Effector memory CD8-positive, alpha-beta T cell (primary cell): Measurements from ENCODE around the gene P3H4.
"Not testable (repeated sequence)": the region's sequence is repeated elsewhere in the genome, so short reads cannot be mapped to it uniquely, and the experiment has no call there.

Source experiments
- ATAC-seq: fragments of 150-1000 bp; cut with Tn5 transposase; replicated peaks from 2 replicates; pipeline ENCODE4 v1.10.0; 2021; ENCODE audit warnings: mild to moderate bottlenecking, moderate library complexity
- DNase-seq, 3 experiments: peaks; one replicate each; pipeline ENCODE4 v3.0.0; 2021
- H3K27ac Mint-ChIP-seq, 2 donors: one replicate each; pipeline ENCODE4 v1.8.0; 2022; ENCODE audit warnings: mild to moderate bottlenecking in 2 of 2, mixed read lengths in 2 of 2, moderate library complexity in 2 of 2
- H3K27me3 Mint-ChIP-seq, 2 donors: one replicate each; pipeline ENCODE4 v1.8.0; 2022; ENCODE audit warnings: mixed read lengths in 2 of 2
- H3K36me3 Mint-ChIP-seq: one replicate; pipeline ENCODE4 v1.8.0; 2022; ENCODE audit warnings: mild to moderate bottlenecking, moderate library complexity, mixed read lengths; ENCODE audit not compliant: insufficient read depth
- H3K4me1 Mint-ChIP-seq, 2 donors: one replicate each; pipeline ENCODE4 v1.8.0; 2022; ENCODE audit warnings: low read depth in 2 of 2, mixed read lengths in 2 of 2
- H3K4me3 Mint-ChIP-seq, 2 donors: one replicate each; pipeline ENCODE4 v1.8.0; 2022; ENCODE audit warnings: mild to moderate bottlenecking in 2 of 2, mixed read lengths in 2 of 2, moderate library complexity in 2 of 2
- H3K9me3 Mint-ChIP-seq, 2 donors: one replicate each; pipeline ENCODE4 v1.8.0; 2022; ENCODE audit warnings: mixed read lengths in 2 of 2

Gene P3H4

DNA sequence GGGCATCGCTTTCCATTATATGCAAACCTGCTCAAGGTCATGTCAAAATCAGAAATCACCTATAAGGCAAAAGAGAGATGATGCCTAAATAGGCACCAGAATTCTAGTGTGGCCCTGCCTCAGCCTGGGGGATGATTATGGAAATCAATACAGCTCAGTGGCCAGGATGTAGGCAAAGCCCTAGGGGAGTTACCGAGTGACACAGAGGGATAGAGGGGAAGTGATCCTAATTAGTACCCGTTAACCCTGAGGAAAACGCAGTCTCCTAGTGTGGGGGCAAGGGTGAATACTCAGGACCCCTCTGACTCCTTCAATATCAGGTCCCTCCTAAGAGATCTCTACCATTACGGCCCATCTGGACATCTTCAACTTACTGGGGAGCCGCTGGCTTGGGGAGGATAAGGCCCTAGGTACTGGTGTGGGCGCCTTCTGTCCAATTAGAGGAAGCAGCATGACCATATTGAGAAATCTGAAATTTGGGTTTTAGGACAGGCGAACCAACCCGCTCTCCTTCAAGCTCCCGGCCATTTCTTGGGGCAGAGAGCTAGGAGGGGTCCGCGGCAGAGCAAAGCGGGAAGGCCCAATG is 23.6 kb upstream of the P3H4 start:
- DNase-seq (no peak), ATAC-seq (peak; percentile 31)
- Mint-ChIP-seq H3K36me3 (peaks cover 12% of the 10 kb centered on the region), H3K4me3 (peak overlapping the region; percentile 80), H3K27ac (peak overlapping the region; percentile 35 to 69), H3K27me3 (peaks cover 0 to 9% of the 10 kb centered on the region in 2 donors), H3K4me1 (peaks cover 7 to 8% of the 10 kb centered on the region in 2 donors), H3K9me3 (no peaks in the 10 kb centered on the region)

DNA sequence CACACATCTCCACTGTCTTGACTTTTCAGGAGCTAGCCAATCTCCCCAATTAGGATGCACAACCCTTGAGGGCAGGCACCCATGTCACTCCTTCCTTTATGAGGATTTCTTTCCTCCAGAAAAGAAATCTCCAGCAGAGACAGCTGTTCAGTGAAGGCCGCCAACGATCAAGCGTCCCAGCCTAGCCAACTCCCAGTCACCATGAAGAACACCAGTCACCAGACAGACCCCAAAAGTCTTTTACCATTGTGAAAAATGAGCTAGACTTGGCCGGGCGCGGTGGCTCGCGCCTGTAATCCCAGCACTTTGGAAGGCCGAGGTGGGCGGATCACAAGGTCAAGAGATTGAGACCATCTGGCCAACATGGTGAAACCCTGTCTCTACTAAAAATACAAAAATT is 18.2 kb upstream of the P3H4 start:
- H3K36me3 Mint-ChIP-seq = peaks cover 27% of the 10 kb centered on the region
- DNase-seq, H3K27ac Mint-ChIP-seq, H3K27me3 Mint-ChIP-seq, H3K4me1 Mint-ChIP-seq, H3K4me3 Mint-ChIP-seq, ATAC-seq, H3K9me3 Mint-ChIP-seq: not testable (repeated sequence)

DNA sequence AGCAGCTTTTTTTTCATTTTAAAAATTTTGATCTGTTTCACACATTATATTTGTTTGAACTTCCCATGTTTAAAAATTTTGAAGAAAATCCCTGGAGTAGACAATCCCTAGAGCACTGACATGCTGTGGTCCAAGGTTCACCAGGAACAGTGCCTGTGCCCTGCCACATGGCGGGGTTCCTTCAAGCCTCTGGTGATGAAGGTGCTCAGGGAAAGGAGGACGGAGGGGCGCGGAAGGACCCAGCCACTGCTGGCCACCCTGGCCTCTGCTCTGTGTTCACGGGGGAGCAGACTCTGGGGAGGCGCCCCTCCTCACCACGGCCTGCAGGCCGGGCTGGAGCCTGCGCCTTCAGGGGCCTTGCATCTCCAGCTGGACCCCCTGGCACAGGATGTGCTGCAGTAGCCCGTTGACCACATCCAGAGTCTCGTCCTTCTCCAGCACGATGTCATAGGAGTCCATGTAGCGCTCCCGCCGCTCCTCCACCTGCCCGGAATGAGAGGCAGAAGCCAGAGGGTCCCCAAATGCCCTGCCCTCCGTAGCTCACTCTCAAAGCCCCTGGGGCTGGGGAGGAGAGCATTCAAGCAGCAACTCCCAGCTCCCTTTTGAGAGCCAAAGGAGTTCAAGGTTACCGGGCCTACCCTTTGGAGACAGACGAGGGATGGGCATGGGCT is 13.6 kb upstream of the P3H4 start:
- Mint-ChIP-seq H3K27ac (peak overlapping the region in 1 of 2 donors; percentile 59), H3K4me1 (no peaks in the 10 kb centered on the region)

DNA sequence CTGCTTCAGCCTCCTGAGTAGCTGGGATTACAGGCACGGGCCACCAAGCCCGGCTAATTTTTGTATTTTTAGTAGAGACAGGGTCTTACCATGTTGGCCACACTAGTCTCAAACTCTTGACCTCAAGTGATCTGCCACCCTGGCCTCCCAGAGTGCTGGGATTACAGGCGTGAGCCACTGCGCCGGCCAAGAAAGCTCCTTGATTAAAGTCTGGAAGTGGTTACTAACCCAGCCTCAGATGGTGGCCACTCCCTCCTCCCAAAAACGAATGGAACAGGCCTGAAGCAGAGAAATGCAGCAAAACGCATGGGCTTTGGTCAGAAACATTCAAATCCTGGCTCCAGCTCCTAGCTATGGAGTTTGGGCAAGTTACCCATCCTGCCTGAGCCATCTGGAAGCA is 12.3 kb upstream of the P3H4 start:
- Mint-ChIP-seq H3K27ac (no peak overlapping the region), H3K36me3 (peaks cover 15% of the 10 kb centered on the region), H3K4me3 (no peak overlapping the region), H3K27me3 (peaks cover 0 to 11% of the 10 kb centered on the region in 2 donors), H3K4me1 (no peaks in the 10 kb centered on the region), H3K9me3 (no peaks in the 10 kb centered on the region)
- ATAC-seq (no peak), DNase-seq (no peak)

More for the DNA sequence above, 13.6 kb upstream of the P3H4 start:
- H3K36me3 Mint-ChIP-seq = peaks cover 15% of the 10 kb centered on the region
- ATAC-seq (no peak), DNase-seq (no peak)
- H3K27me3 Mint-ChIP-seq = no peaks in the 10 kb centered on the region
- no peak overlapping the region for H3K4me3 Mint-ChIP-seq
- H3K9me3 Mint-ChIP-seq = no peaks in the 10 kb centered on the region

DNA sequence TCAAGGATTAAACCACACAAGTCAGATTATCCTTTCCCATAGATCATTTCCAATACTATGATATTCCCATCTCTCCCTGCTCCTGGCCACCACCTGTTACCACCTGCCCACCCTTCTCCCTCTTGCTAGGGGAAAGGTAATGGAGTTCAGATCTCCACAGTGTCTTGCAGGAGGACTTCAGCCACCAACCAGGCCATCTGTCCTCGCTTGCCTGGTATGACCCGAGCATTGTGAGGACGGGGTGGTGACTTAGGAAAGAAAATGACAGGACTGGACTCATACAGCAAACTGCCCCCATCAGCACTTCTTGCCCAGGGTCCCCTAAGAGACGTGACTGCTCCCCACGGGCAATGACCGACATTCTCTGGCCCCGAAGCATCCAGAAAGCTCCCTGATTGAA is 11.8 kb upstream of the P3H4 start:
- Mint-ChIP-seq H3K4me3 (no peak overlapping the region), H3K36me3 (peaks cover 15% of the 10 kb centered on the region), H3K27ac (no peak overlapping the region), H3K4me1 (no peaks in the 10 kb centered on the region), H3K27me3 (peaks cover 0 to 12% of the 10 kb centered on the region in 2 donors), H3K9me3 (no peaks in the 10 kb centered on the region)
- DNase-seq = no peak
- no peak for ATAC-seq

DNA sequence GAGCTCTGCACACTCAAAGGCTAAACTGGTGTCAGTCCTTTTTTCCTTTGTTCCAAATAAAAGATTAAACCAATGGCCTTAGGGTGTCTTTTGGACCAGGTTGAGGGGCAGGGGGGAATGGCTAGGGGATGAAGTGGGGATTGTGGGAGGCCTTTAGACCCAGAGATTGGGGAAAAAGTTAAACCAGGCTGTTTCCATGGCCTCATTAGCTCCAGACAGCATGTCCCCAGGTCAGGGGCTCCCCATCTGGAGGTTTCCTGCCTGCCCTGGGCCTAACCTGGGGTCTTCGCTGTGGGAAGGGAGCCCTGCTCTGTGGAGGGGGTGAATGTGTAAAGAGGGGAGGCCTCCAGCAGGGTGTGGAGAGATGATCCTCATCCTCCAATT is 11.4 kb upstream of the P3H4 start:
- DNase-seq (no peak), ATAC-seq (no peak)
- peaks cover 4 to 16% of the 10 kb centered on the region in 2 donors for H3K27me3 Mint-ChIP-seq
- H3K27ac Mint-ChIP-seq = peak overlapping the region in 1 of 2 donors; percentile 1
- peaks cover 15% of the 10 kb centered on the region for H3K36me3 Mint-ChIP-seq
- H3K4me1 Mint-ChIP-seq = no peaks in the 10 kb centered on the region
- no peaks in the 10 kb centered on the region for H3K9me3 Mint-ChIP-seq
- H3K4me3 Mint-ChIP-seq = no peak overlapping the region

DNA sequence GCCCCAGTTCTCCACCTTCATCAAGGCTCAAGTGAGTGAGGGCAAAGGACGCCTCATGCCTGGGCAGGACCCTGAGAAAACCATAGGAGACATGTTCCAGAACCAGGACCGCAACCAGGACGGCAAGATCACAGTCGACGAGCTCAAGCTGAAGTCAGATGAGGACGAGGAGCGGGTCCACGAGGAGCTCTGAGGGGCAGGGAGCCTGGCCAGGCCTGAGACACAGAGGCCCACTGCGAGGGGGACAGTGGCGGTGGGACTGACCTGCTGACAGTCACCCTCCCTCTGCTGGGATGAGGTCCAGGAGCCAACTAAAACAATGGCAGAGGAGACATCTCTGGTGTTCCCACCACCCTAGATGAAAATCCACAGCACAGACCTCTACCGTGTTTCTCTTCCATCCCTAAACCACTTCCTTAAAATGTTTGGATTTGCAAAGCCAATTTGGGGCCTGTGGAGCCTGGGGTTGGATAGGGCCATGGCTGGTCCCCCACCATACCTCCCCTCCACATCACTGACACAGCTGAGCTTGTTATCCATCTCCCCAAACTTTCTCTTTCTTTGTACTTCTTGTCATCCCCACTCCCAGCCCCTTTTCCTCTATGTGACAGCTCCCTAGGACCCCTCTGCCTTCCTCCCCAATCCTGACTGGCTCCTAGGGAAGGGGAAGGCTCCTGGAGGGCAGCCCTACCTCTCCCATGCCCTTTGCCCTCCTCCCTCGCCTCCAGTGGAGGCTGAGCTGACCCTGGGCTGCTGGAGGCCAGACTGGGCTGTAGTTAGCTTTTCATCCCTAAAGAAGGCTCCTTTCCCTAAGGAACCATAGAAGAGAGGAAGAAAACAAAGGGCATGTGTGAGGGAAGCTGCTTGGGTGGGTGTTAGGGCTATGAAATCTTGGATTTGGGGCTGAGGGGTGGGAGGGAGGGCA is 10.7 kb upstream of the P3H4 start:
- H3K4me3 Mint-ChIP-seq = no peak overlapping the region
- DNase-seq (no peak), ATAC-seq (no peak)
- no peaks in the 10 kb centered on the region for H3K4me1 Mint-ChIP-seq
- H3K9me3 Mint-ChIP-seq = no peaks in the 10 kb centered on the region
- peaks cover 8 to 20% of the 10 kb centered on the region in 2 donors for H3K27me3 Mint-ChIP-seq
- peaks cover 15% of the 10 kb centered on the region for H3K36me3 Mint-ChIP-seq
- H3K27ac Mint-ChIP-seq = peak overlapping the region in 1 of 2 donors; percentile 1

DNA sequence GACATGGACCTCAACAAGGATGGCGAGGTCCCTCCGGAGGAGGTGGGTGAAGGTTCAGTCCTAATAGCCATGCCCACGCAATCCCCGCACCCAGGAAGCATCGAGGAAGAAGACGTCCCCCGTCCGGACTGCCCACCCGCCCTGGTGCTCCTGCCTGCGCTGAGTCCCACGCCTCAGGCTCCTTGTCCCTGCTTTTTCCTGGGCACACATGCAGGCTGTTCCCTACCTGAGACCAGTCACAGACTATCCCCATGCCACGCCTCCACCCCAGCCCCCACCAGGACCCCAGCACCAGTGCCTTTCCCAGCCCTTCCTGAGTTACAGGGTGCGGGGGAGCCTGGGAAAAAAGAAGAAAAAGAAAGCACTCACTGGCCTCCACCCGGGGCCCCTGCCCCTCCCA is 10.0 kb upstream of the P3H4 start:
- no peak overlapping the region for H3K27ac Mint-ChIP-seq
- ATAC-seq = no peak
- no peaks in the 10 kb centered on the region for H3K4me1 Mint-ChIP-seq
- H3K36me3 Mint-ChIP-seq = peaks cover 11% of the 10 kb centered on the region
- no peak for DNase-seq
- H3K4me3 Mint-ChIP-seq = no peak overlapping the region
- H3K27me3 Mint-ChIP-seq = peaks cover 8 to 20% of the 10 kb centered on the region in 2 donors
- no peaks in the 10 kb centered on the region for H3K9me3 Mint-ChIP-seq

DNA sequence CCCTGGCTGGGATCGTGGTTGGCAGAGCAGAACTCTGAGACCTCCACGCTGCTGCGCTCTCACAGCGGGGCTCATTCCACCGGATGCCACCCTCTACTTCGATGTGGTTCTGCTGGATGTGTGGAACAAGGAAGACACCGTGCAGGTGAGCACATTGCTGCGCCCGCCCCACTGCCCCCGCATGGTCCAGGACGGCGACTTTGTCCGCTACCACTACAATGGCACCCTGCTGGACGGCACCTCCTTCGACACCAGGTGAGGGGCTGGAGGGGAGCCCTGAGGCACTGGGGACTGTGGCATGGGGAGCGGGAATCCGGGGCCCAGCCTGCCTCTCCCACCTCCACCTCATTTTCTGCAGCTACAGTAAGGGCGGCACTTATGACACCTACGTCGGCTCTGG is 6.3 kb upstream of the P3H4 start:
- Mint-ChIP-seq H3K9me3 (no peaks in the 10 kb centered on the region), H3K4me3 (no peak overlapping the region), H3K27ac (no peak overlapping the region), H3K4me1 (peaks cover 0 to 5% of the 10 kb centered on the region in 2 donors), H3K27me3 (peaks cover 8 to 20% of the 10 kb centered on the region in 2 donors), H3K36me3 (peaks cover 4% of the 10 kb centered on the region)
- ATAC-seq (no peak), DNase-seq (no peak)

DNA sequence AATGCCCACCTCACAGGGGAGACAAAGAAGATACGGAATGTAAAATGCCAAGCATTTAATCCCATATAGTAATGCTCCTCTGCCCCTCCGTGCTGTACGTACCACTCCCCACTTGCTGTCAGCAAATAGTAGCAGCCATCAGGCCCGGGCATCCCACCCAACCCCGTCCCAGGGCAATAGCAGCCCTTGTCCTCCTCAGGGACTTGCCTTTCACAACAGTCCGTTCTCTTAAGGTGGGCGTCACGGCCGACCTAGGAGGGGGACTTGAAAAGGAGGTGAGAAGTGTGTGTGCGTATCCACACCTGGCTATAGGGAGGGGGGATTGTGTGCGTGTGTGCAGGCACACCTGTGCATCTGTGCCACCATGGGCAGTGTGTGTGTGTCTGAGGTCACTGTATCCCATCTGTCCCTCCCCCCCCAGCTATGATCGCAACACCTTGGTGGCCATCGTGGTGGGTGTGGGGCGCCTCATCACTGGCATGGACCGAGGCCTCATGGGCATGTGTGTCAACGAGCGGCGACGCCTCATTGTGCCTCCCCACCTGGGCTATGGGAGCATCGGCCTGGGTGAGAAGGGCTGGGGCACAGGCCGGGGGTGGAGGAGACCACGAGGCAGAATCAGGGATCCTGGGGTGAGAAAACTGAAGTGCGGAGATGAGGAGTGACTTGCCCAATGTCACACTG is 5.0 kb upstream of the P3H4 start:
- no peaks in the 10 kb centered on the region for H3K9me3 Mint-ChIP-seq
- peaks cover 7 to 14% of the 10 kb centered on the region in 2 donors for H3K4me1 Mint-ChIP-seq
- peaks cover 7% of the 10 kb centered on the region for H3K36me3 Mint-ChIP-seq
- peaks cover 8 to 20% of the 10 kb centered on the region in 2 donors for H3K27me3 Mint-ChIP-seq
- DNase-seq (no peak), ATAC-seq (no peak)
- H3K4me3 Mint-ChIP-seq = no peak overlapping the region
- no peak overlapping the region for H3K27ac Mint-ChIP-seq

DNA sequence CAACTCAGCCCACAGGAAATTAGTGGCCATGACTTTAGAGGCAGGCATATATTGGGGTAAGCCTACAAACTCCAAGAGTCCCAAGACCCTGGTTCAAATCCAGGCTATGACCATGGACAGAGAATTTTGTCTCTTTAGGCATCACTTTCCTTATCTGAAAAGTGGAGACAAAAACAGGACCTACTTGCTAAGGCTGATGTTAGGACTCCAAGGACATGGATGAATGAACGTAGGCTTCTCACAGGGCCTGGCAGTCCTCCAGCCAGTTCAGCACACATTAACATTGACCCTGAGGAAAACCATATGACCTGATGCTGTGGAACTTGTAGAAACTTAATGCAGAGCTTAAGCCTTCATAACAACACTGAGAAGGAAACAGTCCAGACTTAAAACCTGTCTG is 2.4 kb upstream of the P3H4 start:
- H3K36me3 Mint-ChIP-seq = peaks cover 10% of the 10 kb centered on the region
- H3K27ac Mint-ChIP-seq = no peak overlapping the region
- ATAC-seq (no peak), DNase-seq (no peak)
- peaks cover 22 to 29% of the 10 kb centered on the region in 2 donors for H3K4me1 Mint-ChIP-seq
- H3K27me3 Mint-ChIP-seq = peaks cover 8 to 10% of the 10 kb centered on the region in 2 donors
- peak overlapping the region; percentile 57 to 98 for H3K4me3 Mint-ChIP-seq
- no peaks in the 10 kb centered on the region for H3K9me3 Mint-ChIP-seq

DNA sequence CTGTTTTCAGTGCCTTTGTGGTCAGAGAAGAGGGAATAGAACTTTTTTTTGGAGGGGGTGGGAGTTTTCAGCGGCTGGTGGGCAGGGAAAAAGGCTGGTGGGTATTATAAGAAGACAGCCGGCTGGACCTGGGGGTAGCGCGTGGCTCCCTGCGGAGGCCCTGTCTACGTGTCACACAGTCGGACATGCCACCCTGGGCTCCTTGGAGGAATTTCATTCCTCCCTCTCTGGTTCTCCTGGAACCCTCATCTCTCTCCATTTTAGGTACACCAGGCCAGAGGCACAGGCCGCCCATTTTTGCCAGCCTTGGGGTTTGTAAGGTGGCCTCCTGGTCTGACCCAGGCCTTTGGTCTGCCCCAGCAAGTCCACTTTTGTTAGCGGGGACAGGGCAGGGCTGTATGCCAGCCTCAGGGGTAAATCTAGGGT is 2.0 kb upstream of the P3H4 start:
- ATAC-seq (no peak), DNase-seq (no peak)
- Mint-ChIP-seq H3K27ac (no peak overlapping the region), H3K4me3 (peak overlapping the region; percentile 96 to 98), H3K9me3 (no peaks in the 10 kb centered on the region), H3K4me1 (peaks cover 23 to 29% of the 10 kb centered on the region in 2 donors), H3K36me3 (peaks cover 11% of the 10 kb centered on the region), H3K27me3 (peaks cover 8 to 9% of the 10 kb centered on the region in 2 donors)

DNA sequence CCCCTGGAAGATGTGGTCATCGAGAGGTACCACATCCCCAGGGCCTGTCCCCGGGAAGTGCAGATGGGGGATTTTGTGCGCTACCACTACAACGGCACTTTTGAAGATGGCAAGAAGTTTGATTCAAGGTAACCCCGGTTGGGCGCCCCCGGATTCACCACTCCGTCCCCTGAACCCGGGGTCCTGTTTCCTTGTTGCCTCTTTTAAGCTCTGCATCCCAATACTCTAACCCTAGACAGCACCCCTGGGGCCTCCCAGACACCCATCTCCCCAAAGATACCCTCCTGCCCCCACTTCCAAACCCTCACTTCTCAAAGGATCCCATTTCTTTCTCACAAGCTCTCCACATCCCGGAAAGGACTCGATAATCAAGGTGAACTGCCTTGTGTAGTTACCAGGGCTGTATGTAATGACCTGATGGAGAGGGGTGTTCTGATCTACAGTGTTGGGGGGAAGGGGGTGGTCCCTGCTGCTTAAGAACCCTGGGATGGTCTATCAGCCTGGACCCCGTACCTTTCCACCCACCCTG is 1.5 kb upstream of the P3H4 start:
- ATAC-seq = no peak
- peaks cover 23 to 30% of the 10 kb centered on the region in 2 donors for H3K4me1 Mint-ChIP-seq
- DNase-seq = no peak
- peaks cover 11% of the 10 kb centered on the region for H3K36me3 Mint-ChIP-seq
- H3K27me3 Mint-ChIP-seq = peaks cover 4 to 5% of the 10 kb centered on the region in 2 donors
- H3K27ac Mint-ChIP-seq = no peak overlapping the region
- peak overlapping the region; percentile 96 to 98 for H3K4me3 Mint-ChIP-seq
- H3K9me3 Mint-ChIP-seq = no peaks in the 10 kb centered on the region
